ENCODE results near the gene BHLHA9.

The BHLHA9 gene

GRCh38 chr17:1256699-1257098 lies 13.5 kb upstream of the BHLHA9 start:
- DNase-seq, result no peak

GRCh38 chr17:1260086-1260769 lies 10.0 kb upstream of the BHLHA9 start:
- no peak for DNase-seq

GRCh38 chr17:1260770-1261161 lies 9.5 kb upstream of the BHLHA9 start:
- no peak for DNase-seq

GRCh38 chr17:1264196-1264595 lies 6.0 kb upstream of the BHLHA9 start:
- no peak for DNase-seq

- no peak for DNase-seq
Measured at GRCh38 chr17:1267471-1267943, 2.7 kb upstream of the BHLHA9 start.

- DNase-seq, result no peak
Measured at GRCh38 chr17:1271030-1271423, 783 bp downstream of the BHLHA9 start.

GRCh38 chr17:1271441-1271840 lies 1.2 kb downstream of the BHLHA9 start:
- no peak for DNase-seq

GRCh38 chr17:1272701-1273100 lies 2.5 kb downstream of the BHLHA9 start:
- no peak for DNase-seq

GRCh38 chr17:1273492-1274244 lies 3.4 kb downstream of the BHLHA9 start:
- no peak for DNase-seq

- DNase-seq, result no peak
Measured at GRCh38 chr17:1274245-1274608, 4.0 kb downstream of the BHLHA9 start.

GRCh38 chr17:1275205-1275961 lies 5.1 kb downstream of the BHLHA9 start:
- DNase-seq, result no peak

- DNase-seq, result peak; percentile 74
Measured at GRCh38 chr17:1275962-1276736, 5.9 kb downstream of the BHLHA9 start.

- no peak for DNase-seq
Measured at GRCh38 chr17:1280652-1281051, 10.4 kb downstream of the BHLHA9 start.

- no peak for DNase-seq
Measured at GRCh38 chr17:1286379-1287106, 16.3 kb downstream of the BHLHA9 start.

- DNase-seq, result no peak
Measured at GRCh38 chr17:1289695-1290094, 19.5 kb downstream of the BHLHA9 start.

- DNase-seq, result no peak
Measured at GRCh38 chr17:1290676-1291075, 20.4 kb downstream of the BHLHA9 start.

GRCh38 chr17:1294157-1294717 lies 24.0 kb downstream of the BHLHA9 start:
- DNase-seq, result peak; percentile 42

GRCh38 chr17:1298606-1299005 lies 28.4 kb downstream of the BHLHA9 start:
- peak; percentile 68 for DNase-seq

- no peak for DNase-seq
Measured at GRCh38 chr17:1299552-1300370, 29.5 kb downstream of the BHLHA9 start.

- DNase-seq, result no peak
Measured at GRCh38 chr17:1300371-1300905, 30.2 kb downstream of the BHLHA9 start.

GRCh38 chr17:1301546-1301945 lies 31.3 kb downstream of the BHLHA9 start:
- no peak for DNase-seq
